Measurements from ENCODE around the gene SEC16A. TPM values are rescaled to one million over a fixed set of nuclear protein-coding genes. Genes with fewer than 3 reads are reported as not detected.

Gene SEC16A
- total RNA-seq, 1 experiment from 2014 or later, result 56.4 TPM

- Mint-ChIP-seq H3K27ac (no peak overlapping the region), H3K4me1 (no peaks in the 10 kb centered on the region), H3K4me3 (no peak overlapping the region), H3K36me3 (ENCODE audit: insufficient read depth in 1 of 3, low read depth in 3 of 3) (peaks cover 67 to 90% (median 88%) of the 10 kb centered on the region in 3 experiments; a peak in 6 of 7 replicates), H3K27me3 (ENCODE audit: low read depth) (no peaks in the 10 kb centered on the region), H3K9me3 (no peaks in the 10 kb centered on the region)
- Histone ChIP-seq H3K27ac (ENCODE audit: insufficient read length, low read depth, low read length) (no peak overlapping the region), H2BK120ac (ENCODE audit: low read depth, low read length, poor library complexity, severe bottlenecking) (no peak overlapping the region), H3K23ac (ENCODE audit: insufficient read length, low read depth, low read length) (no peak overlapping the region), H4K5ac (ENCODE audit: insufficient read length, low read depth, low read length) (no peak overlapping the region), H2AK5ac (ENCODE audit: insufficient read length, low read length) (no peak overlapping the region), H2AFZ (ENCODE audit: low read length) (no peak overlapping the region), H3K79me2 (ENCODE audit: insufficient read depth, low read length) (0 out of 2 replicates have a peak, but pooled peaks cover 2% of the 10 kb centered on the region), H3K23me2 (ENCODE audit: insufficient read length, low read depth, low read length, poor library complexity, severe bottlenecking) (peaks cover 3% of the 10 kb centered on the region), H3T11ph (ENCODE audit: low read length) (no peak overlapping the region), H2BK5ac (ENCODE audit: insufficient read length, low read length) (no peak overlapping the region), H4K8ac (replicated peaks; ENCODE audit: insufficient read length, low read depth, low read length) (no peak overlapping the region), H3K79me1 (ENCODE audit: insufficient read depth, low read depth, low read length, poor library complexity, severe bottlenecking) (no peaks in the 10 kb centered on the region), H4K91ac (ENCODE audit: insufficient read length, low read depth, low read length) (no peak overlapping the region), H2BK20ac (ENCODE audit: low read depth, low read length, poor library complexity, severe bottlenecking) (no peak overlapping the region), H2BK15ac (ENCODE audit: low read depth, low read length) (no peak overlapping the region), H3K14ac (ENCODE audit: insufficient read depth, low read length) (no peak overlapping the region), H3K9me3 (ENCODE audit: control insufficient read depth, low read depth, low read length) (no peaks in the 10 kb centered on the region), H3K4me2 (ENCODE audit: insufficient read depth, insufficient read length, low read length) (no peak overlapping the region), H3K56ac (ENCODE audit: insufficient read length, low read depth, low read length) (no peak overlapping the region), H2BK12ac (ENCODE audit: insufficient read length, low read depth, low read length) (no peak overlapping the region), H4K20me1 (ENCODE audit: control insufficient read depth, insufficient read depth, insufficient read length) (no peaks in the 10 kb centered on the region), H3K18ac (ENCODE audit: insufficient read length, low read depth, low read length) (no peak overlapping the region), H3K4me1 (ENCODE audit: insufficient read depth, low read length) (no peaks in the 10 kb centered on the region), H3K27me3 (ENCODE audit: insufficient read depth, low read length) (no peaks in the 10 kb centered on the region), H3K9ac (ENCODE audit: extremely low read depth, insufficient read length, low read length) (no peak overlapping the region), H3K4ac (ENCODE audit: low read depth, low read length) (no peak overlapping the region)
- no CpG with 5 or more reads among the region's 17 CpGs for WGBS (ENCODE audit: extremely low coverage, insufficient read length, low lambda C conversion rate)
- TF ChIP-seq CTCF (conservative IDR thresholded peaks at IDR 0.05), result no peak
- no peak for DNase-seq
Observed at GRCh38 chr9:136462664-136463063, 20.2 kb downstream of the SEC16A start.
